Effector CD4-positive, alpha-beta T cell (primary cell): ENCODE measurements around the gene ACSF3.

Source experiments
- DNase-seq: peaks from one replicate; pipeline ENCODE4 v3.0.0-alpha.2; 2020
- total RNA-seq: gene quantifications from one replicate; lab custom pipeline; 2026; lab: John Stamatoyannopoulos, UW

Gene ACSF3
- 78.4 reads per million, percentile 78 among the genes with 10 or more reads in this experiment for total RNA-seq

DNA sequence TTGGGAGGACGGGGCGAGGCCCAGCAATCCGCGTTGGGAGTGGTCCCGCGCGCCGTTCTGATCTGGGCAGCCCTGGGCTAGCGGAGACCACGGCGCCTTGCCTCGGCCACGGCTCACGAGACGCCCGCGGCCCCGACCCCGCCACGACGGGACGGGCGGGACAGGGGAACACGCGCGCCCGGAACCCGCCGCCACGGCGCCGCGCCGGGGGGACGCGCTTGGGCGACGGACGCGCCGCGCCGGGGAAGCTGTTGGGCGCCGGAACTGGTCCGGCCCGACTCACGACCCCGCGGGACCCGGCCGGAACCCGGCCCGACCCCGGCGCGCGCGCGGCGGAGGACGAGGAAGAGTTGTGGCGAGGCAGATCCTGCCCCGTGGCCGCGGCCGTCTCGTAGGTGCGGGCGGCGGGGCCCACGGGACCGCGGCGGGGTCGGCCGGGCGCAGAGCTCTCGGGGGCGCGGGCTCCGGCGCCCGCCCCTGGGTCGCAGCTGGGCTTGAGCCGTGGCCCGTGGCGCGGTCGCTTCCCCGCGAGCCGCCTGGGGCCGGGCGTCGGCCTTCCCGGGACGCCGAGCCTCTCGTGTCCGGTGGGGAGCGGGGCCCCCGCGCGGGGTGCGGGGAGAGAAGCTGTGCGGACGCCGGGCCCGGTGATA lies at the start of gene ACSF3:
TSS of gene ACSF3 (plus strand) at position 251 of the 650 bp plus-strand sequence. CDS start 6,830 bp downstream, outside the sequence.
- peak; percentile 52 for DNase-seq

DNA sequence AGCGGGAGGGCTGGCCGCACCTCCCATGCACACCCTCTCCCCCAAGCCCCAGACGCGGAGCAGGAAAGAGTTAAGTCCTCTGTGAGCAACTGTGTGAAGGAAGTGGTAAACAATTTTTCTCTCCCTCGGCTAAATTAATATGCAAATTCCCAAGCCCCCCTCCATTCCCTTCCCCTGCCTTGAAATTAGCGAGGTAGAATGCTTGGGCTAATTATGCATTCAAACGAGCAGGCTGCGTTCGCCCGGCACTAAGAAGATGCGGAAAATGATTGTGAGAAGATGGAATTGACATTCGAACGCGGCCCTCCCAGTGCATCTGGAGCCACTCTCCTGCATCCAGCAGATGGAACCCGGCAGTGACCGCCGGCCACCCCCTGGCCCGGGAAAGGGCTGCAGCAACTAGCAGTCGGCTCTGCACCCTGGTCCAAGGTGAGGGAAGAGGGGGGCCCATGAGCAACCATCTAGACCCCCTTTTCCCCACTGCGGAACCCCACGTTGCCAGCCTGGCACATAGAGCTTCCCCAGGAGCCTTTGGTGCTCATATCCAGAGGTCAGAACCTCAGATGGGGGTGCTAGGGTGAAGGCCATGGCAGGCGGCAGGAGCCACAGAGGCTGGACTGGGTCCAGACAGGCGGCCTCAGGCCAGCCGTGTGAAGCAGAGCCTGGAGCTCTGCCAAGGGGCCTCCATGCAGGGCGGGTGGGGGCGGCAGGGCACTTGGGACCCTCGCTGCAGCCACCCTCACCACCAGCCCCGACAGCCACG lies 49.1 kb upstream of the ACSF3 start:
- DNase-seq: no peak

- no peak for DNase-seq
Measured at GRCh38 chr16:89045181-89045815, 48.4 kb upstream of the ACSF3 start.

DNA sequence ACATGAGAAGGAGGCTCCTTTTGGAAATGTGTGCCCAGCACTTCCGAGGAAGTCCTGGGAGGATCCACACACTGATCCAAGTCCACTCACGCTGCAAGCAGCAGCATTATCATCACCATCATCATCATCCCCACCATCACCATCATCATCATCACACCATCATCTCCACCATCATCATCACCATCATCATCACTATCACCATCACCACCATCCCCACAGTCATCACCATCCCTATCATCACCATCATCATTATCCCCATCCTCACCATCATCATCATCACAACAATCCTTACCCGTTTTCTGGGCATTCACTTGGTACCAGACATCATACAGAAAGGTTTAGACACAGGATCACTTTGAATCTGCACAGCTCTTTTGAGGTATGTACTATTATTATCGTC lies 47.8 kb upstream of the ACSF3 start:
- no peak for DNase-seq

DNA sequence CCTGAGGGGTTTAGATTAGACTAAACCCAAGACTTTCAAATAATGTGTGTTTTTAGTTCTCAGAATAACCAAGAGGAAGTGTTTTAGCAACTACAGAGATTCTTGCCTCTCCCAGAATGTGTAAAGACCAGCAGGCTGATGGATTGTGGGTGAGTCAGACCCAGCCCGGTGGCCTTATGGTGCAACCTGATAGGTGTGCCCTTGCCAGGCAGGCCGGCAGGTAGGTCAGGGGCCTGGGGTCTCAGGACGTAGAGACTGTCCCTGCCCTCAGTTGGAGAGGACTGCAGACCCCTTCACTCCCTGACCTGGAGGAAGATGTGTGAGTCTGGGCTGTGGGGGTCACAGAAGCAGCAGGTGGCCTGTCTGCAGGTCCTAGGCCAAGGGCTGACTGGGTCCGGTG lies 47.2 kb upstream of the ACSF3 start:
- no peak for DNase-seq

- DNase-seq: no peak
Measured at GRCh38 chr16:89047331-89048089, 46.1 kb upstream of the ACSF3 start.

DNA sequence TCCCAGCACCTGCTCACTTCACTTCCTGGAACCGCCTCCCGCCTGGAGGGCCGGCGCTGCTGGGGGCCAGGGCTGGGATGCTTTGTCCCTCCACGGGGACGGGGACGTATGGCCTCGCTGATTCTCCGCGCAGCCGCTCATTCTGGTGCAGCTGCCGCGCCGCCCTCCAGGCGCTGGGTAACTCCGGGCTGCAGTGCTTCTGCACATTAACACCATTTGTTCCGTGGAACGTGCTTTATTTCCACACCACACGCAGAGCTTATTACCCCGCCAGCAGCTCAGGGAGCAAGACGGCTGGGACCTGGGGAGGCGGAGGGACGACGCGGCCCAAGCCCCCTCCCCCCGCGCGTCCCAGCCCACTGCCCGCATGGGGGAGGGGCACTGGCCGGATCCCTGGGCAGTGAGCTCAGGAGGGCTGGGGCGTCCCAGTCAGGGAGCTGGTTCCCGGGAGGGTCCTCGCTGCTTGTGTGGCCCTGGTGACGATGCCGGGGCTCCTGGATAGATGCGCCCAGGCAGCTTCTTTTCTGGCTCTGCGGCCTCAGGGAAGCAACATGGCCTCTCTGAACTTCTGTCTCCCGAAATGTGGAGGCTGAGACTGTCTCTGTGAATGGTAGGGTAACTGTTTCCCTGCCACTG lies 45.4 kb upstream of the ACSF3 start:
- no peak for DNase-seq

DNA sequence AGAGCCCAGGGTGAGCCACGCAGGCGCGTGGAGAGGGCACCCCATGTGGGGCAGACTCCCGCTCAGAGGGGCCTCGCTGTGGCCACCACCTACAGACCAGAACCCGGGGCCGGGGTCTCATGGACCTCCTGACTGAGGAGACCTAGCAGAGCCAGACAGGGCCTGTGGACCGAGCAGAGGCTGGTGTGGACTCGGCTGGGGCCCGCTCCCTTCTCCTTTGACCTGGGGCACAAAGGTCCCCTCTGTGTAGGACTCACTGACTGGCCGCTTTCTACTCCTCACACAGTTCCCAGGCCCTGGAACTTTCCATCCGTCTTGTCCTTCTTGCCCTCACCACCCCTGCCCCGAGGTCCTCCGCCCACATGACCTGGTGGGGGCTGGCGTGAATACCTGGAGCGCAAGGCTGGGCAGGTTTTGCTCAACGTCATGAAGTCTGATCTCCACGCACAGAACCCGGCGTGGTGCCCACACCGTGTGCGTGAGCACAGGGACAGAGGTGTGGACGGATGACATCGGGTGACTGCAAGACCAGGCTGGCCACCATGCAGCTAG lies 44.7 kb upstream of the ACSF3 start:
- DNase-seq: no peak

GRCh38 chr16:89049484-89050118 lies 44.1 kb upstream of the ACSF3 start:
- DNase-seq: no peak

- no peak for DNase-seq
Measured at GRCh38 chr16:89050119-89050867, 43.4 kb upstream of the ACSF3 start.

- DNase-seq: no peak
Measured at GRCh38 chr16:89050868-89051311, 42.8 kb upstream of the ACSF3 start.

DNA sequence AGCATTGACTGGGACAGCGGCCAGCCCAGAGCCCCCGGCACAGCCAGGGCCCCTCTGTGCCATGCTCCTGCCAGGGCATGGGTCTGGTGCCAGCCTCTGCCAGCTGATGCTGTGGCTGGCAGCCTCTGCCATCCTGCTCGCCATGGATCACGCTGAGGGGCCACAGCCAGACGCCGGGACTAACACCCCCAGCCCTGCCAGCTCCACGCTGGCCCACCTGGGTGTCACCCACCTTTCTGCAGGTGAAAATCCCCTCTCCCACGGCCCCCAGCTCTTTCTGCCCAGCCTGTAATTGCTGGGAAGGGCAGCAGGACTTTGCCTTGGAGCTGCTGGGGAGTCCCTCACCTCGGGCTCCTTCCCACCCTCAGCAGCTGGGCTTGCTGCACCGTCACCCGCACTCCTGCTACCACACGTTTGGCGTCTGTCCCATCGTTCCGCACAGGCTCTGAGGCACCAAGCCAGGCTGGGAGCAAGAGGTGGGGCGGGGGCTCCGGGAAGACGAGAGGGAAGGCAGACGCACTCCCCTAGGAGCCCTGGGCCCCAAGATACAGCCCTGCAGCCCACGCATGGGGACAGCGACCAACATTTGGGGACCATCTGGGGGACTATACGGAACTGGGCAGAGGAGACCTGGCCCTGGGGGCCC lies 42.0 kb upstream of the ACSF3 start:
- DNase-seq: no peak

- DNase-seq: no peak
Measured at GRCh38 chr16:89052191-89052889, 41.3 kb upstream of the ACSF3 start.

GRCh38 chr16:89052890-89053724 lies 40.5 kb upstream of the ACSF3 start:
- no peak for DNase-seq

- no peak for DNase-seq
Measured at GRCh38 chr16:89053725-89054029, 40.0 kb upstream of the ACSF3 start.

DNA sequence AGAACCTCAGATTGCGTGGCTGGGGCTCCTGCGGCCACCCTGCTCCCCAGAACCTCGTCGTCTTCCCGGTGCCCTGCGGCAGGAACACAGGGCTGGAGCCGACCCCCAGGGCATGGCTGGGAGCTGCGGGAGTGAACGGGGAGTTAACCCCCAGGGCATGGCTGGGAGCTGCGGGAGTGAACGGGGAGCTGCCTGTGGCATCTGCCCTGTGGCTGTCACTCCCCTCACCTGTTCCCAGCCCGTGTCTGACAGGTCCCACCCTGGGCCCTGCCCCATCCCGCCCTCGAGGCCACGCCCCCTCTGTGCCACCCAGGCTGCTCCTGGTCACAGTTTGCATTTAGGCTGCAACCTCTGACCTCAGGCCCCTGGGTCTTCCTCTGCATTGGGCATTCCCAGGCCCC lies 39.4 kb upstream of the ACSF3 start:
- no peak for DNase-seq

DNA sequence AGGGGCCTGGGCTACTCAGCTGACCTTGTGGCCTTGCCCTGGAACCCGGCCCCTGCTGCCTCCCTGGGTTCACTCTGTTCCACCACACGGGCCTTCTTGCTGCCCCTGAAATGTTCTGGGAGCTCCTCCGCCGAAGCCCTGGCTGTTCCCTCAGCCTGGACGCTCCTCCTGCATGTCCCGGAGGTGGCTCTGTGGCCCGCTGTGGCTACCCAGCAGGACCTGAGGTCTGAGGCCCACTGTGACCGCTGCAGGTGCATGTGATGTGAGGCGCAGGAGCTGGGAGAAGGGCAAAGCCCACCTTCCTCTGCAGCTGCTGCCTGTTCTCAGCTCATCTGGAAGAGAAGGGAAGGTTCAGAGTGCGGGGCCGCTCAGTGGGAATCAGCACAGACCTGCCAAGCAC lies 38.9 kb upstream of the ACSF3 start:
- no peak for DNase-seq

GRCh38 chr16:89055313-89055712 lies 38.3 kb upstream of the ACSF3 start:
- DNase-seq: no peak
